Fibroblast of peridontal ligament (primary cell): ENCODE data around the gene UGT2B10.
"Not testable (repeated sequence)": the region's sequence is repeated elsewhere in the genome, so short reads cannot be mapped to it uniquely, and the experiment has no call there.

Experiments
- DNase-seq: peaks from one replicate; pipeline ENCODE4 v3.0.0-alpha.2; 2010; ENCODE audit errors: extremely low read depth

Gene UGT2B10

DNA sequence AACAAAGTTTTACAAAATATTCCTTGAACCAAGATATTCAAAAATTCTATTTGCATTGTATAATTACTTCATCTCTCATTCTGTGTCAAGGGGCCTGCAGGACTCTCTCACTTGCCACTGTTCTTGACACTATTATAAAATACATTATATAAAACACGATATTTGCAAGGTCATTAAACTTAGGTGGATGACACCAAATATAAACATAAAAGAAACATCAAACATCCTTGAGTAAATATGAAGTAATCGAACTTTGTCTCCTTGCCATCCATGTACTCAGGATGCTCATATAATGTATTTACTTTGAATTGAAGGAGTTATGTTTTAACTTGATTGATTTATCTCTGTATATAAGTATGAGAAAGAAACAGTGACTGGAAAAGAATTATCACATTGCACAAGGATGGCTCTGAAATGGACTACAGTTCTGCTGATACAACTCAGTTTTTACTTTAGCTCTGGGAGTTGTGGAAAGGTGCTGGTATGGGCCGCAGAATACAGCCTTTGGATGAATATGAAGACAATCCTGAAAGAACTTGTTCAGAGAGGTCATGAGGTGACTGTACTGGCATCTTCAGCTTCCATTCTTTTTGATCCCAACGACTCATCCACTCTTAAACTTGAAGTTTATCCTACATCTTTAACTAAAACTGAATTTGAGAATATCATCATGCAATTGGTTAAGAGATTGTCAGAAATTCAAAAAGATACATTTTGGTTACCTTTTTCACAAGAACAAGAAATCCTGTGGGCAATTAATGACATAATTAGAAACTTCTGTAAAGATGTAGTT lies at the start of gene UGT2B10:
UGT2B10 (plus strand) TSS at position 378 of the 793 bp plus-strand sequence; CDS start at position 404, 26 bp downstream.
- not testable (repeated sequence) for DNase-seq

GRCh38 chr4:68771836-68772235 lies 44.0 kb upstream of the UGT2B10 start:
- DNase-seq, result not testable (repeated sequence)

GRCh38 chr4:68773699-68774098 lies 42.1 kb upstream of the UGT2B10 start:
- DNase-seq, result no peak

- no peak for DNase-seq
Observed at GRCh38 chr4:68780232-68780631, 35.6 kb upstream of the UGT2B10 start.

DNA sequence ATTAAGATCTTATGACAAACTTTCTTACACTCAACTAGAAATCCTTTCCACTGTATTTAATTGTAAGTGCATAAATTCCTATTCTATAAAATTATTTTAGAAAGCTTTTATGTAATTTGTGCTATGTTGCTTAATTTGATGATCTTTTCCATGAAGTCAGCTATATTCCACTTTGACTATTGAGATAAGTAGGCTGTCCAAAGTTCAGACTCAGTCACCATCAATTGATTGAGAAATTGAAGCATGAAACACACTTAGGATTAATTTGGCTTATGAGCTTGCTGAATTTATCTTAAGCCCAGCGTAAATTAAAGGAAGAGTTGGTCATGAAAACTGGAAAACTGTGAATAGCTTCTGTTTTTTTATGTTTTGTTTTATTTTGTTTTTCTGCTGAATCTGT lies 18.7 kb upstream of the UGT2B10 start:
- no peak for DNase-seq

DNA sequence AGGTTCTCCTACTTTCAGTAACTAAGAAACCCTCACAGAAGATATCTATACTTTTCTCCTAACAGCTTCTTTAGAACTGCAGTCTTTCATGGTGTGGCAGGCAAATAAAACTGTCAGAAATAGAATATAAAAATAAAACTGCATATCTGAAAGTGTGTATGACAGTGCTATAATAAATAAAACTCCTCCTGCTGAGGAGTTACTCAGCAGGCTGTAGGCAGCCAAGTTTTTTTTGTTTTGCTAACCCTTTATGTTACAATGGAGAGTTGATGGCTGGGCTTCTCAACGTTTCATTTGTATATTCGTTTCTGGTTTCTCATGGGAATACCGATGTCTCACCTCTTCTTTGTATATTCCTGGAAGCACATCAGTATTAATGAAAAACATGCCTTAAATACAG lies 18.2 kb upstream of the UGT2B10 start:
- no peak for DNase-seq

GRCh38 chr4:68803013-68803412 lies 12.8 kb upstream of the UGT2B10 start:
- DNase-seq, result no peak

DNA sequence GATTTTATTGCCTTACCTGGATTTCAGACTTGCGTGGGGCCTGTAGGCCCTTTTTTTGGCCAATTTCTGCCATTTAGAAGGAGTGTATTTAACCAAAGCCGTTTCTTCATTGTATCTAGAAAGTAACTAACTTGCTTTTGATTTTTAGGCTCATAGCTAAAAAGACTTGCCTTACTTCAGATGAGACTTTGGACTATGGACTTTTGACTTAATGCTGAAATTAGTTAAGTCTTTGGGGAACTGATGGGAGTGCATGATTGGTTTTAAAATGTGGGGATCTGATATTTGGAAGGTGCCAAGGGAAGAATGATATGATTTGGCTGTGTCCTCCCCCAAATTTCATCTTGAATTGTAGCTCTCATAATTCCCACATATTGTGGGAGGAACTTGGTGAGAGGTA lies 7.7 kb upstream of the UGT2B10 start:
- DNase-seq, result no peak

GRCh38 chr4:68810919-68811318 lies 4.9 kb upstream of the UGT2B10 start:
- DNase-seq, result no peak

- DNase-seq, result not testable (repeated sequence)
Observed at GRCh38 chr4:68816410-68817265, 844 bp downstream of the UGT2B10 start.

DNA sequence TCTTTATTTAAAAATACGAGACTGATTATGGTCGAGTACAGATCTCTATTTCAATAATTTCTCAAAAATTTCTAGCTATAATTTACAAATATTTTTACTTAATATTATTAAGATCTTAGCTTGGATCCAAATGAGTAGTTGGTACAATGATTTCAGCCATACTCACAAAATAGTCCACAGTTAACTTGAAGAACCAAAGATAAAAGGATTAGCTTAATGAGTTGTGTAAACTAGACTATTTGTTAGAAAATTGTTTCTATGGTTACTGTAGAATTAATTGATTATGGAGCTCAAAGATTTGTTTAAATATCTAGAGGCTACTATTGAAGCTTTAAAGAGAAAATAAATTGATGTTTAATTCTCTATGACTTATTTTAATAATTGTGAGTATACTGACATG lies 1.6 kb downstream of the UGT2B10 start:
- DNase-seq, result no peak

GRCh38 chr4:68818030-68818462 lies 2.3 kb downstream of the UGT2B10 start:
- not testable (repeated sequence) for DNase-seq

GRCh38 chr4:68831642-68832041 lies 15.8 kb downstream of the UGT2B10 start:
- no peak for DNase-seq

DNA sequence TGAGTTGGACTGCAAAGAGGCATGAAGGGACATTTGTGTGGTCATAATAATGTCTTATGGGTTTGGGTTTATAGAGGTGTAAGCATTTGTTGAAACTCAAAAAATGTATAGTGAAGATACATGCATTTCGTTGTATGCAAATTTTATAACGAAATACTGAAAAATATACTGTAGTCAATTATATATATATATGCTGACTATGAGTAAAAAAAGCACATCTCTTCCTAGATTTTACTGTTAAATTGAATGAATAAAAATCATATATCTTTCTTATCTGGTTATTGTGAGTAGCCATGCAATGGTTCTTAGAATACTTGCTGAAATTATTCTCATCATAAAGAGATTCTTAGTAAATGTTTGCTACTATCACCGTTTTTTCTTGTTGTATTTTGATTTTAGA lies 34.5 kb downstream of the UGT2B10 start:
- no peak for DNase-seq

GRCh38 chr4:68855771-68856170 lies 40.0 kb downstream of the UGT2B10 start:
- no peak for DNase-seq

GRCh38 chr4:68858039-68858438 lies 42.2 kb downstream of the UGT2B10 start:
- DNase-seq, result no peak

GRCh38 chr4:68859655-68860054 lies 43.9 kb downstream of the UGT2B10 start:
- no peak for DNase-seq

DNA sequence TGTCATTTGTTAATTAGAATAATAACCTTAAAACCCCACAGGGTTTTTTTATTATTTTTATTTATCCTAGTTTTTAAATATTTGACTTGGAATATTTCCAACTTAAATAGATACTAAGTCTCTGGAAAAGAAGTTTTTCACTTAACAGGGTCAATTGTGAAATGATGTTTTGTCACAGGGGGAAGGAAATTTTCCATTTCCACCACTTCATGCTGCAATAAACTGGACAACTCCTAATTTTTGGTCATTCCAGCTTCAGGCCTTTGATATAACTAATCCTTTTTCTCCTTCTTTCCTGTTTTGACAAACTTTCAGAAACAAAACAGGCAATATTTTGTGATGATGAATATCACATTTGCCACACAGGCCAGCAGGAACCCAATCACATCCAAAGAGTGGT lies 45.3 kb downstream of the UGT2B10 start:
- no peak for DNase-seq

DNA sequence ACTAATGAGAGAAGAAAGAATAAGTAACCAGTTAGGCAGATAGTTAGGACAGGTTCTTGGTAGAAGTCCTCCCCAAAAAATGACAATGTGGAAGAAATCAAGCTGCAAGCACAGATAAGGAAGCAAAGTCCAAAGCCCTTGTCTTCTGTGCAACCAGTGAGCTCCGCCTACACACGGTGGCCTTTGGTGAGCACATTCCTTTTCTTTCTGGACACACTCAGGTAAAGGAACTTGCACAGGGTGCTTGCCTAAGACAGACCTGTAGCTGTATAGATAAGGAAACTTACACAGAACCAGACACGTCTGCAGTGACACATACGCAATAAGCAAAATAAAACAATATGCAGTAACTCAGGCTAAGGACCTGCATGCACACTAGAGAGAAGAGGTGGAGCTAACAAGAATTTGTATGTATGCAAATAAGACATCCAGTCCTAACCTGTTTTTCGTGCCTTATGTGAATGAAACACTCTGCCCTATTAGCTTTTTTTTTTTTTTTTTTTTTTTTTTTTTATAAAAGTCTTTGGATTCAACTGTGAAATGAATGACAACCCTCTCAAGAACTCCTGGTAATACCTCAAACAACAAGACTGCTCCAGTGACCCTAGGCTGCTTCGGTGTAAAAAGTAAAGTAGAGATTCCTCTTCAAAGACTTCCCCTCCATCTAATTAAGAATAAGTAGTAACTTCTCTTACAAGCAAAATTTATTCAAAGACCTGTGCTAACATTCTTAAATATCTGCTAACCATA lies 48.8 kb downstream of the UGT2B10 start:
- DNase-seq, result no peak

DNA sequence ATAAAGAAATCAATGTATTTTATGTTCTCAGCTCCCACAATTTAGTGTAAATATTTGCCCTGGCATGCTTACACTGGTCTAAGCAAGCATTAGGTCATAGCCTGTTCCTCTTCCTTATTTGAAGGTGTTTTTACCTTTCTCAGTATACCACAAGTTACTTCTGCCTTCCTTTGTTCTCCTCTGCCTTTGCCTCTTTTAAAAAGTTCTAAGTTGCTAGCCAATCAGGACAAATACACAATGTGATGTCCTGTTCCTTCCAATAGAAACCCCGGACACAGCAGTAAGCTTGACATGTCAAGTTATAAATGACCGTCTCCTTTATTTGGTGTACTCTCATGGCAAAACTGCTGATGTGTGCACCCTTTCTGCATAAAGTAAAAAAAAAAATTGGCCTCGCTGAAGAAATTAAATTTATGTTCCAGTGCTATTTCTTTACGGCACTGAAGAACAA lies 49.4 kb downstream of the UGT2B10 start:
- no peak for DNase-seq

- DNase-seq, result no peak
Observed at GRCh38 chr4:68865760-68866159, 50.0 kb downstream of the UGT2B10 start.

- no peak for DNase-seq
Observed at GRCh38 chr4:68869274-68869773, 53.5 kb downstream of the UGT2B10 start.
